ENCODE measurements around the gene SPAG16.

- TF ChIP-seq CTCF (IDR thresholded peaks at IDR 0.05): no peak
- TF ChIP-seq POLR2A (IDR thresholded peaks at IDR 0.05): no peak
These were observed 707.3 kb downstream of the SPAG16 start for GRCh38 chr2:213991453-213992108.
